Stimulated activated CD8-positive, alpha-beta memory T cell treated with anti-CD3 and anti-CD28 coated beads, Interleukin-15, amount 100 ng/mL, for 1 hour (primary cell): Measurements from ENCODE around the gene TMOD4.

ENCODE experiments used
- DNase-seq: peaks from one replicate; pipeline ENCODE4 v3.0.0-alpha.2; 2020; ENCODE audit warnings: low read depth

Gene TMOD4

DNA sequence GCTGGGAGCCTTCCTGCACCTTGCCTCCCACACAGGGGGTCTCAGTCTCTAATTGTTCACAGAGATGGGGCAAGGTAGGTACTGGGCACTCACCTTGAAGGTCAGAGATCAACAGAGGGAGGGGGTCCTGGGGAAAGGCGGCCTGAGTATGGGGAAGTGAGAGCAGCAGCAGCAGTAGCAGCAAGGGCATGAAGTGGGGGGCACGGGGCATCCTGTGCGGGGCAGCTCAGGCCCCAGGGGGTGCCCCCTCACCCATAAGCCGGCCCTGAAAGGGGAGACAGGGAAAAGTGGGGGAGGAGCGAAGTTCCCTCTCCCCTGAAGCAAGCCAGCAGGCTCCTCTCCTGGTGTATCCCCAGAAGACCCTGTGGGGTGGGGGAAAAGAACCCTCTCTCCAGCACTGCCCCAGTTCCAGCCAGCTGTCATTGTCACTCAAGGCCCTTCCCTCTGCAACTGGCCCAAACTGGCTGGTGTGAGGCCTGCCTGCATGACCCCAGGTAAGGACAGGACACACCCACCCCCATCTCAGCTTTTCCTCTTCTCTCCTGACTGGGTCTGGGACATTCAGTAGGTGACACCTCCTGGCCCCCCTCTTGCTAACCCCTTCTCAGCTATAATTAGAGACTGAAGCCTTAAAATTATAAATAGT is 33.2 kb downstream of the TMOD4 start:
- DNase-seq = no peak

DNA sequence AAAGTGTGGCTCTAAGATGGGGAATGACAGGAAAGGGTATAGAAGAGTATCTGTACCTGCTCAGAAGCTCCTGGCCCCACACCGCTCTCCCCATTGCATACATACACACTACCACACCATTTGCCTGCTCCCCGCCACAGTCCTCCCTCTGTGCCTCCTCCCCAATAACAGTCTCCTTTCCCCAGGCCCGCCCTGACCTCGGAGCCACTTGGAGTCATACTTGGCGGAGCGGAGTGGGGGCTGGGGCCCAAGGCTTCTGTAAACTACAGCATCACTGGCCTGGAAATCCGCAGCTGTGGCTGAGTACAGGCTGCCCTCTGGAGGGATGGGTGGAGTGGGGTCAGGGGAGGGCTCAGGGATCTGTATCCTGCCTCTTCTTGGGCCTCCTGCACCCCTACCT is 38.0 kb downstream of the TMOD4 start:
- DNase-seq = no peak

DNA sequence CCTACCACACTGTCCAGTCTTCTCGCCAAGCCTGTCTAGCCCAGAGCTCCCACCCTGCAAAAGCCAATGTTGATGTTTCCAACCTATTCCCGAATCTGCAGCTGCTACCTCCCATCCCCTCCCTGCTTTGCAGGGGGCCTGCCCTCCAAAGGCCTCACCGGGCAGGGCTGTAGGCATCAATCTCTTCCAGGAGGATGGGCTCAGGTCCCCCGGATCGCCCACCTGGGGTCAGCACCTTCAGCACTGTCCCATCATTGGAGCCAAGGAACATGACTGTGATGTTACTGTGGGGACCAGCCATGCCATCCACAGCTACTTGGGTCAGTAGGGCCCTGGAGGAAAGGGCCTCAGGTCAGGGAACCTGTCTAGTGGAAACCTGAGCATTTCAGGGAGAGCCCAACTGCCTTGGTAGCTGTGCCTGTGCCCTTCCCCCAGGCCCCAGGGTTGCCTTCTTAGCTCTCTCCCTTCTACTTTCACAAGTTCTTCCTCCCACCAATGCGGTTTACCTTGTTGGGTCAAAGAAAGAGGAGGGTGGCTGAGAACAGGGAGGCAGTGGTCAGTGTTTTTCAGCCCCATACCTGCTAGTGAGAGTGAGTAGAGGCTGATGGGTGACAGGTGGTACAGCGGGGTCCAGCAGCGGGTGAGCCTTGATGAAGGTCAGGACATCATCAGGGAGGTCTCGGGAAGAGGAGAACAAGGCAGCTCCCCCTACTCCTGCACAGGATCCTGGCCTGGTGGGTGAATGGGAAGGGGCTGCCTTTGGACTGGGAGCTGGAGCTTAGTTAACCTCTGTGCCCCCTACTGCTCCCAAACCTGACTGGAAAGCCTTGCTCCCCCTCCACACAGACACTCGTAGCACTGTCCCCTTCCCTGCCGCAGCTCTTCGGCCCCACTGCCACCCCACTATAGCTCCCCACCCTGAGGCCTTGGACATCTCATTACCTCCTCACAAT is 40.1 kb downstream of the TMOD4 start:
- no peak for DNase-seq

DNA sequence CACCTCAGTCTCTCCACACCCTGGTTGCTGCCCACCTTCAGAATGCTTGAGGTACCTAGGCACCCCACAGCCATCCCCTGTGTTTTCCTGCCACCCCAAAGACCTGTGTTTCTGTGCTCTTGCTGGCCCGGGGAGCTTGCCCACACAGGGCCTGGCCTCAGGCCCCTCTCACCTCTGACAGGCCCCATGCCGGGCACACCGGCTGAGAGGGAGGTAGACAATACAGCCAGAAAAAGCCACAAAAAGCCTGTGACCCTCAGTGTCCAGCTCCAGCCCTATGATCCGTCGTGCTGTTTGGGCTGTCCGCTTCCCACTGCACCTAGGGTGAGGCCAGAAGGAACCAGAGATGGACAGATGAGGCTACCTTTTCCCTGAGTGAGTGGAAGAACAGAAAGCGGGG is 40.8 kb downstream of the TMOD4 start:
- DNase-seq = no peak

DNA sequence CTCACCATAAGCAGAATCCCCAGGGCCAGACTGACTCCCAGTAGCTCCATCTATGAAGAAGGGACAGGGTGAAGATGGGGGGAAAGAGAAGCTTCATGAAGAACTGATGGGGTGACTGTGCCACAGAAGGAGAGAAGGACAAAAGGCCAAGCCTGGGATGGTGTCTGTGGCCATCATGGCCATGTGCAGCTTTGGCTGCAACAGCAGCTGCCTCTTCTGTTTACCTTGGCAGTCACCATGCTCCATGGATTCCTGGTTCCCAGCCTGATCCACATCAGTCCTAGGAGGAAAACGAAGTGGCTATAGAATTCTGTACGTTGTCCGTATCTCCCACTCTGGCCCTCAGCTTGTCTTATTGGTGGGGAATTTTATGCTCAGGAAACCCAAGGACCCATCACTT is 41.4 kb downstream of the TMOD4 start:
- DNase-seq = no peak

DNA sequence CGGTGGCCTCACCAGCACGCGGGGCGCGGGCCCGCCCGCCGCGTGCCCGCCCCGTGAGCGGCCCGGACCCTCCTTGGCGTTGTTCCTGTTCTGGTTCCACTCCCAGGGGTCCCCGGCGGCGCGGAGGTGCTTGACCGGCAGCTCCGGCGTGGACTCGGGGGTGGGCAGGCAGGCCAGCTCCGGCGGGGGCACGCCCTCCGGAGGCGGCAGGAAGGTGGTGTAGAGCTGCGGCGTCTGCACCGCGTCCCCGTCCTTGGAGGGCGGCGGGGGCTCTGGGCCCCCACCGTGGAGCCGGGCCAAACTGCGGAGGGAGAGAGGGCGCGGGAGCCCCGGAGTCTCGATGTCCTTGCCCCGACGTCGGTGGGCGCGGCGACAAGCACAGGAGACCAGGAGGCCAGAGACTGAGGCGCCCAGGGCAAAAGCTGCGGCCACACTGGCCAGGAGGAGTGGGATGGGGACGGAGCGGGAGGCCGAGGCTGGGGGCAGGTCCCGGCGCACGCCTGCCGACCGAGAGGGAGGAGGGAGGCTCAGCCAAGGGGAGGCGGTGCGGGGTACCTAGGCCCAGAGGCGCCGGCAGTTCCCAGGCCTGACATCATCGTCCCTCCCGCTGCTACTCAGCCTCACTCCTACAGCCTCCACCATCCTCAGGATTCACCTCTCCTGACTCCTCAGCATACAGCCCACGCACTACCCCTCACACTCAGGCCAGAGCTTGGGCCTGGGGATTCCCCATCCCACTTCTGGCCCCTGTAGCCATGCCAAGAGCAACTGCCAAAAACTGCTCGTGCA is 42.6 kb downstream of the TMOD4 start:
- no peak for DNase-seq

DNA sequence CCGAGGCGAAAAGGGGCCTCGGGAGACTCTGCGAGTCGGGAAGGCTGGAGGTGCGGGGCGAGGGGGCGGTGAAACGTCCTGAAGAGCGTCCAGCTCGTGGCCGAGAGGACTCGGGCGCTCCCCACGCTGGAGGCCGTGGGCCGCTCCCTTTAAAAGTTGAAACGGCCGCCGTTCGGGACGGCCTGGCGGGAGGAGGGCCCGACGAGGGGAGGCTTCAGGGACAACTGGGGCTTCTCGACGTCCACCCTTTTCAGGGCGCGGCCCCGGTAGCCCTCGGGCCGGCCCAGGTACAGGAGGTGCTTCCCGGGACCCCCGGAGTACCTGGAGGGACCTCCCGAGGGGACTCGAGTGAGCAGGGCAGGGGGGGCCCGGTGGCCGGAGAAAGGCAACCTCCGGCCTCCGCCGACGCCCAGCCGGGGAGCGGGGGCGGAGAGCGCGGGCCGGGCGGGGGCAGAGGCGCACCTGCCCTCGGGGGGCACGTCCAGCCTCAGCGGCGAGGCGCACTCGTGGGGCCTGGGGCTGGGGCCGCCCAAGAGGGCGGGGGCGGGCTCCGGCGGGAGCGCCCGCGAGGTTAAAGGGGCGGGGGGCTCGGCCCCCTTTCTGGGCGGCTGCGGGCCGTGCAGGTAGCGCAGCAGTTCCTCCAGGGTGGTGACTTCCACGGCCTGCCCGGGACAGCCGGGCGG is 43.3 kb downstream of the TMOD4 start:
- DNase-seq = no peak

DNA sequence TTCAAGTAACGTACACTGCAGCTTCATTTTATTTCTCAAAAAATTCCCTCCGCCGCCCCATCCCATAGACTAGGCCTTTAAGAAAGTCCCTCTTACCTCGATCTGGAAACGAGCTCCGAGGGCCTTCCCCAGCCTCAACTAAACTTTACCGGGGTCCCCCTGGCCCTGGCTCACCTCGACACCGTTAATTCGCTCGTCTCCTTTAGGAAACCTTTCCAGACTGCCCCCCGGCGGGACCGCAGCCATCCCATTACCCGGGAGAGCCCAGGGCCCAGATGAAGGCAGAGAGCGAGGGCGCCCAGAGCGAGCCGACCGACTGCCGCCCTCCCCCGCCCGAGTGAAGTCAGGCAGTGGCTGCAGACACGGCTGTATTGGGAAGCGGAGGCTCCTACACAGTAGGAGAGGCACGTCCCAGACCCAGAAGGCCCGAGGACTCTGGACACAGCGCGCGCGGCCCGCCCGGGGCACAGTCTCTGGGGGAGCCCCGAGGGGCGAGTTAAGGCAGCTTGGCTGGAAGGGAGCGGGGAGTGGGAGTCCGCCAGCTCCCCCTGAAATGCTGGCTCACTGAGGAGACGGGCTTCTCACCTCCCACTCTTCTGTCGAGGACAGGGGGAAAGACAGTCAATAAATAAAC is 44.0 kb downstream of the TMOD4 start:
- DNase-seq = no peak

DNA sequence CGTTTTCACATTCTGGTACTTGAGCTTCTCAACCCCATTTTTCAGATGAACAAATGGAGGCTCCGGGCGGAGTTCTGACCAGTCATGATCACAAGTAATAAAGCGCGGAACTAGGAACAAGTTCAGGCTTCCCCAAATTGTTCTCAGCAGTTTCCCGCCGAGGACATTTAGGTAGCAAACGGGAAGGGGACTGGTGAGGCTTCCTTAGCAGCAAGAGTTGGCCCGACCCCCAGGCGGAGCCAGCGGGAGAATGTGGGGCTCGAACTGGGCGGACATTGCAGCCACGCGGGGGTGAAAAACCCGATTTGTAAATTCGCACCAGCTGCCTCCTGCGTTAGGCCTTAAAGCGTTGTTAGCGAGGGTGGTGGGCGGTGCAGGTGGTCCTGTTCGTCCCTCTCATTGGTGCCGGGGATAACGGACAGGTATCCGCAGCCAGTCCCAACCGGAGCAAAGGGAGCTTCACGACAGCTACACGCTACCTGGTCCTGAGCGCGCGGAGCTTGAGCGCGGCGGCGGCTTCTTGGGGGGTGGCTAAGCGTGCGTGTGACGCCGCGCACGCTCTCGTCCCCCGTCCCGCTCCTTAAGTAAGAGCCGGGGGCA is 44.7 kb downstream of the TMOD4 start:
- peak; percentile 48 for DNase-seq

DNA sequence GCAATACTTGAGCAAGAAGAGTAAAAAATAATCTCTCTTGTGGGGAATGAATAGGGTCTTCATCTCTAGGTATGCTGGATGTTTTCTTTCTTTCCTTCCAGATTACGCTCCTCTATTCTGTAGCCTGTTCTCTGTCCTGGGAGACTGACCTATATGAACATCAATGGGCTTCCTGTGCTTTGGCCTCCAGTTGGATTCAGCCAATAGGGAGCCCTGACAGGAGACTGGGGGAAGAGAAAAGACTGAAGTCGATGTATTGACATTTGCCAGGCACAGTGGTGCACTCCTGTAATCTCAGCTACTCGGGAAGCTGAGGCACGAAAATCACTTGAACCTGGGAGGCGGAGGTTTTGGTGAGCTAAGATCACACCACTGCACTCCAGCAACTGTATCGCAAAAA is 47.0 kb downstream of the TMOD4 start:
- no peak for DNase-seq

DNA sequence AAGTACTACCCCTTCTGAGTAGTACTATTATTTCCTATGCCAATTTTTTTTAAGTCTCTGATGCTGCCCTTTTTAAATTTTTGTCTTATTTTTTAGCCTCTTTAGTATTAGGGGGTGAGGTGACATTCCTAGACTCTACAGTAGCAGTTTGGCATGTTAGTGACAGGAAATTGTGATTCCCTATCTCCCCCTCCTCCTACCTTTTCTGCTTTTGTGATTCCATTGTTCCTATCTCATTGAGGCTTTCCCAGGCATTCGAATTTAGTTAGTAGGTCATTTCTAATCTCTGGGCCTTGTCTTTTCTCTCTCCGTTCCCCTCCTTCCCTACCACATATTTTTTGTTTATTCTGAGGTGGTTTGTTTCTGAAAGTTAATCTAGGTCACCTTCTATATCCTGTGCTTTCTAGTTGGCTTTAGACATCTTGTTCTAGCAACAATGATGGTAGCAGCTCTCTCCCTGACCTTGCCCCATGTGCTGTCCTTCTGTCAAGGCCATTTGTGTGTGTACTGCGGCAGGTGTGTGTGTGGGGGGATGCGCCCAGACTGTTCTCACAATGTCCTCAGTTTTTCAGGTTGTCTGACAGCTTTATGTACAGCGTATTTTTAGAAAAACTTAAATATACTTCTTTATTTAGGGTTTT is 50.9 kb downstream of the TMOD4 start:
- no peak for DNase-seq
